GM19023 (cell line): ENCODE results near the gene PITPNC1.
"Not testable (repeated sequence)": the region's sequence is repeated elsewhere in the genome, so short reads cannot be mapped to it uniquely, and the experiment has no call there.

ENCODE experiments used
- ATAC-seq: cut with Tn5 transposase; IDR thresholded peaks from one replicate; pipeline ENCODE4 v1.9.1; 2021; ENCODE audit warnings: mild to moderate bottlenecking, moderate library complexity; ENCODE audit not compliant: unreplicated experiment

Gene PITPNC1

DNA sequence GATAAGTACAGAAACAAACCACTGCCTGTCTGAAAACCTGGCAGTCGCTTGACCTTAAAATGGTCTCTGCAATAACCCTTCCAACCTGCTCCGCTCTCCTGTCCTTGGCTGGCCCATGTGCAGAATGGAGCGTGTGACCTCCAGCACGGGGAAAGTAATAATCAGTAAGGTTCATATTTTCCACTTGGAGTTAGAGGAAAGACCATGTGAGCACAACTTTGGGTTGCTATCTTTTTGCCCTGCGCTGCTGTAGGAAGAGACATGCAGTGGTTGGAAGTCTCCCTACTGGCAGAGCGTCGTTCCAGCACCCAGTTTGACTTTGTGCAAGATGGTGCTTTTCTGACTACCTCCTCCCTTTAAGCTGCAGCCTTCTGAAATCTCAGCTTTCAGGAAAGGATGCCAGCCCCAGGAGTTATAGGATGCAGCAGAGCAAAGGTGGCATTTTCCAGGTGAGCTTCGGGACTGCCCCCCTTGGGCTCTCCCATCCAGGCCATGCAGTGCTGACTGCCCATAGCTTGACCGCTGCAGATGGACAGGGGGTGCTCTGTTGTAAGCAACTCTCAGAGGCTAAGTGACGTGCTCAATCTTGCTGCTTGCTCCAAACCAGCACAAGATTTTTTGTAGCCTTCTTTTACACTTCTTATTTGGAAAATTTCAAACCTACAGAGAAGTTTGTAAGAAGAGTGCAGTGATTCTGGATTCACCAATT is 230.0 kb downstream of the PITPNC1 start:
- ATAC-seq: no peak

DNA sequence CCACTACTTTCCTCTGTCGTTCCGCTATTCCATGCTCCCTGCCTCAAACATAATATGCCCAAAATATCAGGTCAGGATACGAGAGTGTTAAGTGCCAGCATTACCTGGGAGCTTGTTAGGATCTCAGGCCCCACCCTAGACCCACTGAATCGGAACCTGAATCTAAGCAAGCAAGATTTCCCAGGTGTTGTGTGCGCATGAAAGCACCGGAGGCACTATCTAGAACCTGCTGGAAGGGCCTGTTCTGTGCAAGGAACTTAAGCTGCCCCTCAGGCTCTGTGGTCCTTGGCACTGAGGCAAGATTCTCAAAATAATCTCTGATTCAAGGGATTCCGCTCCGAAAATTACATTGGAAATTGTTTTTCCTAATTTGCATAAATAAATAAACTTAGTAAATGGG is 233.0 kb downstream of the PITPNC1 start:
- no peak for ATAC-seq

DNA sequence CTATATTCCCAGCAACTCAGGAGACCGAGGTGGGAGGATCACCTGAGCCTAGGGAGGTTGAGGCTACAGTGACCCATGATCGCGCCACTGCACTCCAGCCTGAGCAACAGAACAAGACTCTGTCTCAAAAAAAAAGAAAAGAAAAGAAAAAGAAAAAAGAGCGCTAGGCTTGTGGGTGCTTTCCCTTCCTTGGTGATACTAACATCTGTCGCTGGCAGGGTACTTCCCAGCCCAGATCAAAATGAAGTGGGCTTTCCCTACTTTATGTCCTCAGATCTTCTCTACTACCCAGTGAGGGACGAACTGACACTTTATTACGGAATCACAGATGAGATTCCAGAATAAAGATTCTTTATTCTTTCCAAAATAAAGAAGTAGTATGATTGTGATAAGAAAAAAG is 236.9 kb downstream of the PITPNC1 start:
- ATAC-seq: no peak

- no peak for ATAC-seq
Measured at GRCh38 chr17:67615011-67615561, 238.0 kb downstream of the PITPNC1 start.

DNA sequence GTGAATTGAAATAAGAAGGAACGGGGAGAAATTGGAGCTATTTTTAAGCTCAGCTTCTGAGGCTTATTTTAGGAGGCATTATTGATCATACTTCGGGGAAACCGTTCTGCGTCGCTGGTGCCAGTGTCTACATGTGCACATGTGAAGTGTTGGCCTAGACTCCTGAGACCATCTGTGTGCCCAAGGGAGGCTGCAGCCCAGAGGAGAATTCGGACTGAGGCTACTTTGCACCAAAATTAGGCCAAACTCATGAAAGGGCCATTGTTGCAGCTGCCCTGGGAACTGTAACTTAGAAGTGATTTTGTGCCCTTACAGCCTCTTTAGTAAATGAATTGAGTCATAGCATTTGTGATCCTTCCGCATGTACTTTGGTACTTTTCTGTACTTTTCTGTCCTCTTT is 238.7 kb downstream of the PITPNC1 start:
- no peak for ATAC-seq

DNA sequence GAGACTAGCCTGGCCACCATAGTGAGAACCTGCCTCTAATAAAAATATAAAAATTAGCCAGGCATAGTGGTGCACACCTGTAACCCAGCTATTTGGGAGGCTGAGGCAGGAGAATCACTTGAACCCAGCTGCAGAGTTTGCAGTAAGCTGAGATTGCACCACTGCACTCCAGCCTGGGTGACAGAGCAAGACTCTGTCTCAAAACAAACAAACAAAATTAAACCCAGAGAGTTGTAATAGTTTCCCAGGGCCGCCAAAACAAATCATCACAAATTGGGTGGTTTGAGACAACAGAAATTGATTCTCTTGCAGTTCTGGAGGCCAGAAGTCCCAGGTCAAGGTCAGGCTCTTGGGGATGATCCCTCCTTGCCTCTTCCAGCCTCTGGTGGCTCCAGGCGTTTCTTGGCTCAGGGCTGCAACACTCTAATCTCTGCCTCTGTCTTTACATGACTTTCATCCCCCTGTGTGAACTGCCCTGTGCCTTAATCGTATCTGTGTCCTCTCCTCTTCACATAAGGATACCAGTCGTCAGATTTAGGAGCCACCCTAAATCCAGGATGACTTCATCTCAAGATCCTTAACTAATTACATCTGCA is 240.3 kb downstream of the PITPNC1 start:
- ATAC-seq: no peak

- ATAC-seq: no peak
Measured at GRCh38 chr17:67619555-67619954, 242.5 kb downstream of the PITPNC1 start.

GRCh38 chr17:67620088-67620487 is 243.0 kb downstream of the PITPNC1 start:
- ATAC-seq: no peak

DNA sequence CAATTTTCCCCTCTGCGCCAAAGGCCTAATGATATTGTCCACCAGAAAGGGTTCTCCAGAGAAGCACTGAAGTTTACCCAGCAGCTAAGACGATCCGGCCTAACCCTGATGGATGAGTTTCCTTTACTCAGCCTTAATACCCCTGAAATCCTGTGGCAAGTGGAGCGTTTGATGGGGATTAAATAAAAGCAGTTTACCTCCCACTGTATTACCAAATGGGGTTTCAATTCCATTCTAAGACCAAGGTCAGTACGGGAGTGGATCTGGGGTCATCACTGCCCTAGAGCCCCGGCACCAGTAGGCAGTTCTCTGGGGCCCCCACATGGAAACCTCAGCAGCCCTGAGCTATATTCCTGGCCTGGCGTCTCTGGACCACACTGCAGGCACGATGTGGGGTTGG is 243.6 kb downstream of the PITPNC1 start:
- ATAC-seq: no peak

DNA sequence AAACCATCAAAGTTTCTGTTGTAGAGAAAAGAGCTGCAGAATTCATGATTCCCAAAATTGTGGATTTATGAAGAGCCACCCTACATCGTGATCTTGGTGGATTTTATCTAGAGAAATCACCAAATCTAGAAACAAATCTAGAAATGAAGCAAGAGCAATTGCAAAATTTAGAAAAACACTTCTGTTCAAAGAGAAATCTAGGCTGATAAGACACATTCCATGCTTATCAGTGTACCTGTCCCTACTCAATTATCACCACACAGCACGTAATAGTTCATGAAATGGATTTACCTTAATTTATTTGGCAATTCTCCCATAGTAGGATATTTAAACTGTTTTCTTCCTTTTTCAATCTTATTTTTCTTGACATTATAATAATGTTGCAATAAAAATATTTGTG is 246.7 kb downstream of the PITPNC1 start:
- ATAC-seq: no peak

DNA sequence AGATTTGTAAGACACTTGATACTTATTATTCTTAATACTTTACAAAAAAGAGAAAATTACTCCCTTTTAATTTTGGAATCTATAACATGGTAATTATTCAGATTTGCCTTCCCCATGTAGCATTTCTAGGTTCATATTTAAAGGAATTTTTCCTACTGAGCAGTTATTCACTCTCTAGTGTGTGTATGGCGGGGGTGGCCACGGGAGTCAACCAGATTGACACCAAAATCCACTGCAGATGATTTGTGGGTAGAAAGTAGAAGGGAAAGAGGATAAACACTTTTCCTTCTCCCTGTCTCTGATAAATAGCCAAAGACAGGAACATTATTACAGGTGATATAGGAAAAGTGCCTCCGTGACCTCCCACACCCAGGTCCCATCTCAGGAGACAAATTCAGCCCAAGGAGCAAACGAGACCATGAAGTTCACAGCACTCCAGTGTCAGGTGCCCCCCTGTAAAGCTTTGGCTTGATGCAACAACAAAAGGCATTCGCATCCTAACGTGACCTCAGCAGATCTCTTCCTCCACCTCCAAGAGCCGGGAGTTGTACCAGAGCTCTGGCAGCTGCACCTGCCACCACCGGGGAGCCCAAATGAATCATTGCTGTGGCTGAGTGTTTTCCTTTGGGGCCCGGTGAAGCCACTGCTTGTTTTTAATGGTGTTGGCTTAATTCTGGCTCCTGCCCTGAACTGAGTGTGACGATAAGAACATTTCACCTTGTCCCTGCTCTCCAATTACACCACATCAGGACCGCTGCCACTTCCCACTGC is 248.0 kb downstream of the PITPNC1 start:
- no peak for ATAC-seq

DNA sequence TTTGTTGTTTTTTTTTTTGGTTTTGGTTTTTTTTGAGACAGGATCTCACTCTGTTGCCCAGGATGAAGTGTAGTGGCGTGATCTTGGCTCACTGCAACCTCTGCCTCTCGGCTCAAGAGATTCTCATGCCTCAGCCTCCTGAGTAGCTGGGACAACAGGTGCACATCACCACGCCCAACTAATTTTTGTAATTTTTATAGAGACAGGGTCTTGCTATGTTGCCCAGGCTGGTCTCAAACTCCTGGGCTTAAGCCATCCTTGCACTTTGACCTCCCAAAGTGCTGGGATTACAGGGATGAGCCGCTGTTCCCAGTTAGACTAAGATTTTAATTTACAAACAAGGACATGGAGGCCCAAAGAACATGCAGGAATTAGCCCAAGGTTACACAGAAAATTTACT is 248.9 kb downstream of the PITPNC1 start:
- no peak for ATAC-seq

GRCh38 chr17:67628580-67629013 is 251.5 kb downstream of the PITPNC1 start:
- ATAC-seq: peak; percentile 63

DNA sequence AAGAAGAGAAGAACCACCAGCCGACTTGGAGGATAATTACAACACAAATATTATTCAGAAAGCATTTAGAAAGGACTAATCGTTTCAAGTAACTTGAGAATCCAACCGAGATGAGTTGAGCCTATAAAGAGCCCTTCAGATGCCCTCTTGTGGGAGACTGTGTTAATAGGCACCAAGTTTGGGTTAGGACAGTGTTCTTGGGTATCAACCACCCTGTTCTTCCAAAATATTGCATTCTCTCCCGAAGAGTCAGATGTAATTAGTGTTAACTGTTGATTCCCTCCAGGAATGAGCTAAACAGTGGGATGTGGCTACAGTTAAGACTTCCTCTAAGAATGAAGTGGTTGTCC is 252.9 kb downstream of the PITPNC1 start:
- ATAC-seq: no peak

- not testable (repeated sequence) for ATAC-seq
Measured at GRCh38 chr17:67630836-67631235, 253.8 kb downstream of the PITPNC1 start.

GRCh38 chr17:67632141-67632540 is 255.1 kb downstream of the PITPNC1 start:
- ATAC-seq: no peak

GRCh38 chr17:67633751-67634211 is 256.7 kb downstream of the PITPNC1 start:
- ATAC-seq: no peak

GRCh38 chr17:67635681-67636080 is 258.6 kb downstream of the PITPNC1 start:
- no peak for ATAC-seq

- no peak for ATAC-seq
Measured at GRCh38 chr17:67636312-67636711, 259.2 kb downstream of the PITPNC1 start.

GRCh38 chr17:67636834-67637520 is 259.9 kb downstream of the PITPNC1 start:
- ATAC-seq: no peak
